ENCODE data around the gene OR51G2. TPM values are rescaled to one million over a fixed set of nuclear protein-coding genes. Genes with fewer than 3 reads are reported as not detected.

Gene OR51G2
- not detected for total RNA-seq
- polyA plus RNA-seq (2013, experiment 1 of 2): not detected
- not detected for polyA plus RNA-seq (2013, experiment 2 of 2)
- long read RNA-seq, experiment 1: 0 reads
- long read RNA-seq, experiment 2: 0 reads
- long read RNA-seq, experiment 3: 0 reads
- long read RNA-seq, experiment 4: 0 reads

DNA sequence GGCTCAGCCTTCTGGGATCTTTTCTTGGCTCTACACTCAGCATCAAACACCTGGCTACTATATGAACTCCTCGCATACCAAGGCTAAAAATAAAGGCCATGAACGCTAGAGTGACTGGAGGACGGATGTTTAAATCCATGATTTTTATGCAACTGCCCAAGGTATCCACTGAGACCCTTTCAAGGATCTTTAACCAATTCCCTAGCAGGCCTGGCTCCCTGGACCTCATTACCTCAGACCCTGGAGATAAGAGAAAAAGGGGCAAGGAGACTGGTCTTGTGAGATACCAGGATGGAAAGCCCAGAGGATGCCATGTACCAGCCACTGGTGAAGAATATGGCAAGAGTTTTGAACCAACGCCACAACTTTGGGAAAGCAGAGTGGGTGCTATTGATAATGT is at the start of gene OR51G2:
Gene OR51G2, minus strand, starts transcription at position 101 of the 400 bp plus-strand sequence. CDS start 3,687 bp downstream, outside the sequence.
- Histone ChIP-seq H3K4me1 (ENCODE audit: control insufficient read depth, insufficient read depth, low read length) (no peaks in the 10 kb centered on the region), H3K9me3 (ENCODE audit: control insufficient read depth, low read length) (no peaks in the 10 kb centered on the region), H3K4me3 (ENCODE audit: low read length) (no peak within 1 kb of the TSS), H3K27me3 (ENCODE audit: control insufficient read depth, insufficient read depth, low read length, poor library complexity, severe bottlenecking) (no peaks in the 10 kb centered on the region), H3K36me3 (ENCODE audit: control insufficient read depth, insufficient read depth, low read length) (no peaks in the 10 kb centered on the region), H3K9ac (ENCODE audit: extremely low read depth, low read length, poor library complexity, severe bottlenecking) (no peak within 1 kb of the TSS), H3K27ac (ENCODE audit: low read depth, low read length) (no peak within 1 kb of the TSS)
- TF ChIP-seq, protein P1, sequence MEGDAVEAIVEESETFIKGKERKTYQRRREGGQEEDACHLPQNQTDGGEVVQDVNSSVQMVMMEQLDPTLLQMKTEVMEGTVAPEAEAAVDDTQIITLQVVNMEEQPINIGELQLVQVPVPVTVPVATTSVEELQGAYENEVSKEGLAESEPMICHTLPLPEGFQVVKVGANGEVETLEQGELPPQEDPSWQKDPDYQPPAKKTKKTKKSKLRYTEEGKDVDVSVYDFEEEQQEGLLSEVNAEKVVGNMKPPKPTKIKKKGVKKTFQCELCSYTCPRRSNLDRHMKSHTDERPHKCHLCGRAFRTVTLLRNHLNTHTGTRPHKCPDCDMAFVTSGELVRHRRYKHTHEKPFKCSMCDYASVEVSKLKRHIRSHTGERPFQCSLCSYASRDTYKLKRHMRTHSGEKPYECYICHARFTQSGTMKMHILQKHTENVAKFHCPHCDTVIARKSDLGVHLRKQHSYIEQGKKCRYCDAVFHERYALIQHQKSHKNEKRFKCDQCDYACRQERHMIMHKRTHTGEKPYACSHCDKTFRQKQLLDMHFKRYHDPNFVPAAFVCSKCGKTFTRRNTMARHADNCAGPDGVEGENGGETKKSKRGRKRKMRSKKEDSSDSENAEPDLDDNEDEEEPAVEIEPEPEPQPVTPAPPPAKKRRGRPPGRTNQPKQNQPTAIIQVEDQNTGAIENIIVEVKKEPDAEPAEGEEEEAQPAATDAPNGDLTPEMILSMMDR (conservative IDR thresholded peaks at IDR 0.05): no peak
- Mint-ChIP-seq H3K4me1 (no peaks in the 10 kb centered on the region), H3K9me3 (no peaks in the 10 kb centered on the region), H3K27me3 (ENCODE audit: insufficient read depth) (peaks cover 5% of the 10 kb centered on the region), H3K36me3 (ENCODE audit: low read depth) (no peaks in the 10 kb centered on the region), H3K27ac (no peak within 1 kb of the TSS), H3K4me3 (no peak within 1 kb of the TSS)
- 94% methylated on average over 4 of the region's 4 CpGs; no CpG with 5 or more reads in 1 of the 2 experiments for WGBS, 2 experiments (ENCODE audit: insufficient coverage in 1 of 2, insufficient read length in 1 of 2)
- no peak for DNase-seq

- Mint-ChIP-seq H3K27me3 (ENCODE audit: insufficient read depth) (peaks cover 7% of the 10 kb centered on the region), H3K4me3 (no peak overlapping the region), H3K27ac (no peak overlapping the region), H3K4me1 (peaks cover 12% of the 10 kb centered on the region), H3K9me3 (peaks cover 7% of the 10 kb centered on the region), H3K36me3 (ENCODE audit: low read depth) (no peaks in the 10 kb centered on the region)
- TF ChIP-seq, protein P1 (conservative IDR thresholded peaks at IDR 0.05): no peak
- DNase-seq: no peak
- Histone ChIP-seq H3K4me1 (ENCODE audit: control insufficient read depth, insufficient read depth, low read length) (peaks cover 6% of the 10 kb centered on the region), H3K27me3 (ENCODE audit: control insufficient read depth, insufficient read depth, low read length, poor library complexity, severe bottlenecking) (no peaks in the 10 kb centered on the region), H3K36me3 (ENCODE audit: control insufficient read depth, insufficient read depth, low read length) (no peaks in the 10 kb centered on the region), H3K9ac (ENCODE audit: extremely low read depth, low read length, poor library complexity, severe bottlenecking) (no peak overlapping the region), H3K27ac (ENCODE audit: low read depth, low read length) (no peak overlapping the region), H3K4me3 (ENCODE audit: low read length) (no peak overlapping the region), H3K9me3 (ENCODE audit: control insufficient read depth, low read length) (no peaks in the 10 kb centered on the region)
- WGBS, 2 experiments (ENCODE audit: insufficient coverage in 1 of 2, insufficient read length in 1 of 2): 100% methylated on average over 1 of the region's 1 CpG; no CpG with 5 or more reads in 1 of the 2 experiments
Observed at GRCh38 chr11:4962816-4963215, 43.7 kb upstream of the OR51G2 start.

GRCh38 chr11:4960877-4961276 is 41.7 kb upstream of the OR51G2 start:
- no peak for DNase-seq
- no peak overlapping the region for H3K27ac Mint-ChIP-seq
- WGBS, 2 experiments (ENCODE audit: insufficient coverage in 1 of 2, insufficient read length in 1 of 2): 99 to 100% methylated on average over 1 to 3 of the region's 3 CpGs
- no peak overlapping the region for H3K4me3 ChIP-seq (ENCODE audit: low read length)
- H3K27me3 Mint-ChIP-seq (ENCODE audit: insufficient read depth): peaks cover 9% of the 10 kb centered on the region
- no peaks in the 10 kb centered on the region for H3K27me3 ChIP-seq (ENCODE audit: control insufficient read depth, insufficient read depth, low read length, poor library complexity, severe bottlenecking)
- TF ChIP-seq, protein P1 (conservative IDR thresholded peaks at IDR 0.05): no peak
- no peaks in the 10 kb centered on the region for H3K4me1 Mint-ChIP-seq
- peaks cover 5% of the 10 kb centered on the region for H3K4me1 ChIP-seq (ENCODE audit: control insufficient read depth, insufficient read depth, low read length)
- no peaks in the 10 kb centered on the region for H3K36me3 ChIP-seq (ENCODE audit: control insufficient read depth, insufficient read depth, low read length)
- no peaks in the 10 kb centered on the region for H3K9me3 ChIP-seq (ENCODE audit: control insufficient read depth, low read length)
- no peak overlapping the region for H3K27ac ChIP-seq (ENCODE audit: low read depth, low read length)
- no peak overlapping the region for H3K9ac ChIP-seq (ENCODE audit: extremely low read depth, low read length, poor library complexity, severe bottlenecking)
- peaks cover 7% of the 10 kb centered on the region for H3K9me3 Mint-ChIP-seq
- no peaks in the 10 kb centered on the region for H3K36me3 Mint-ChIP-seq (ENCODE audit: low read depth)
- H3K4me3 Mint-ChIP-seq: no peak overlapping the region

All from endodermal cell (in vitro differentiated cells).